Omental fat pad (tissue), 4 donors: ENCODE results near the gene SUMO3. TPM values are rescaled to one million over a fixed set of nuclear protein-coding genes. Genes with fewer than 3 reads are reported as not detected.
A peak's percentile ranks its signal among the peaks of the same experiment; 100 is the strongest.

Experiments
- ATAC-seq: fragments of 150-250 bp; one replicate; pipeline ENCODE4 v1.9.1; 2016; ENCODE audit warnings: mild to moderate bottlenecking, moderate library complexity; ENCODE audit not compliant: low FRiP score
- DNase-seq: peaks from one replicate; pipeline ENCODE4 v3.0.0-alpha.2; 2019; ENCODE audit warnings: low spot score
- CTCF ChIP-seq, 3 donors: fragments of 450-650 bp; IDR thresholded peaks; one replicate each; pipeline ENCODE4 v1.5.1; 2016 to 2017; ENCODE audit warnings: antibody characterized with exemption in 3 of 3, mild to moderate bottlenecking in 3 of 3, moderate library complexity in 2 of 3
- total RNA-seq, 4 donors: library from RNA; depleted of rRNA; stranded (reverse); fragments of >200 nt; gene quantifications; one replicate each; pipeline ENCODE4 v1.1.0, GENCODE V29; 2016

The SUMO3 gene
- total RNA-seq, 4 donors from 2014 or later = 55.5 to 62.9 (median 60.2) TPM

GRCh38 chr21:44846485-44847260, 28.8 kb upstream of the SUMO3 start:
- DNase-seq = no peak
- TF ChIP-seq CTCF (IDR thresholded peaks at IDR 0.05) = no peak
- peak; percentile 53 for ATAC-seq

DNA sequence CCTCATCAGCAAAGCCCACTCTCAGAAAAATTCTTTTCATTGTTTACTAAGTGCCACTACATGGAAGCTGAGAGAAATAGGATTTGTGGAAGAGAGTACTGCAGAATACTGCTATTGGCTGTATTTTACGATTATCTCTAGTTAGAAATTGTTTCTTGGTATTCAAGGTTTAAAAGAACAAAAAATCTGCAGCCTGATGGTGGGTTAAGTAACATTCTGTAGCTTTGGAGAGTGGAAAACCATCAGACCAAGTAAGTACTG, 28.3 kb upstream of the SUMO3 start:
- DNase-seq (no peak), ATAC-seq (no peak)
- no peak for TF ChIP-seq CTCF (IDR thresholded peaks at IDR 0.05)

GRCh38 chr21:44845418-44846223, 27.8 kb upstream of the SUMO3 start:
- peak; percentile 75 for ATAC-seq
- DNase-seq = peak; percentile 46
- no peak for TF ChIP-seq CTCF (IDR thresholded peaks at IDR 0.05)

DNA sequence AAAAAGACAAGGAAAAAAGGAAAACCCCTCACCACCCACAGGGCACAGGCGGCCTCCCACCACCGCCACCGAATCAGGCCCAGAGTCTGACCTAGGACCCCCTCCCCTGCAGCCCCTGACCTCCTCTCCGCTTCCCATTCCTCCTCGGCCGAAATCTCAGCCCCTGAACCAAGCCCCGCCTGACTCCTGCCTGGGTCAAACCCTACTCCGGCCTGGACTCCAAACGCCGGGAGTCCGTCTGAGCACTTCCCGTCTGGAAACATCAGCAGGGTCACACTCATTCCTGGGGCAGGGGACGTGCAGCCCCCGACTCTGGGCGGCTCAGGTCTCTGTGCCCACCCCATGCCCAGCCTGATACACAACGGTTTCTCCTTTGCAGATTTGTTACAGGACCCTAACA, 26.4 kb upstream of the SUMO3 start:
- TF ChIP-seq CTCF (IDR thresholded peaks at IDR 0.05) = no peak
- no peak for DNase-seq
- ATAC-seq = no peak

DNA sequence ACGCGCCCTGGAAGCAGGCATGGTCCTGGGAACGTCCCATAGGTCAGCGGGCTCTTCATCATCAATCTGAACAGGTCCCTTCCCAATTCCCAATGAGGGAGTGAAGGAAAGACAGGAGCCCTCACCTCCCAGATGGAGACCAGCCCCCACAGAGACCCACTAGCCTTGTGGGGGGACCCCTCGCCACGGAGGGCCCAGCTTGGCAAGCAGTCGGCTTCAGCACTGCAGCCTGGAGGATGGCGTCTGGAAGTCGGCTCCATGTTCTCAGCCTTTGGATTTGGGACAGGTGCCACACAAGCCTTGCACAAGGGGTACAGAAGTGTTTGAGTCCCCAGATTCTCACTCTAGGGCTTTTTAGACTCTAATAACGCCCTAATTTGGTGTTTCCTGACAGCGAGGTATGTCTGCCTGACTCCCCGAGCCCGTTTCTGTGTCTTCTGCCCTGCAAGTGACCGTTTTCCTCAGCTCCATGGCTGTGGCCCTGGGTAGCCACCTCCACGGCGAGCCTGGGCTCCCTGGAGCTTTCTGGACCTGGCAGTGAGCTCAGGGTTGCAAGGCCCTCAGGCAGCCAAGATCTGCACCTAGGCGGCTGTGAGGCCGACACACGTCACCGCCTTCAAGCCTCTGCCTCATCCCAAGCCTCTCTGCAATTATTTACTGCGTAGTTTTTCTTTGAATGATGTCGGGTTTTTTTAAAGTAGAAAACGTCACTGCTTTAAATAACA, 25.0 kb upstream of the SUMO3 start:
- no peak for TF ChIP-seq CTCF (IDR thresholded peaks at IDR 0.05)
- ATAC-seq (no peak), DNase-seq (no peak)

DNA sequence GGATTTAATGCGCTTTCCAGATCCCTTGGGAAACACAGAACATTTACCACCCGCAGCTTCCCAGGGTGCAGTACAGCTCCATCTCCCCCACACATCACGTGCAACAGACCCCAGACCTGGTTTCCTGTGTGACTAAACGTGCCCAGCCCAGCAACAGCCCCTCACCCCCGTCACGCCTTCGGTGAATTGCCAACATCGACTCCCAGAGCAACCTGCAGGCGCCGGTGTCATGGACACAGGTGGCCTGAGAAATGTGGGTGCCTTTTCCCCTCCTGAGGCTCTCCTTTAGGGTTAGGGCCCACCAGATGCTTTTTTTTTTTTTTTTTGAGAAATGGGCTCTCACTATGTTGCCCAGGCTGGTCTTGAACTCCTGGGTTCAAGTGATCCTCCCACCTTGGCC, 24.2 kb upstream of the SUMO3 start:
- ATAC-seq = no peak
- no peak for TF ChIP-seq CTCF (IDR thresholded peaks at IDR 0.05)
- no peak for DNase-seq
